Nephron (organoid): ENCODE measurements around the gene HAPLN3.

ENCODE experiments used
- H3K27ac Mint-ChIP-seq, 3 experiments: 2 replicates each; pipeline ENCODE4 v1.8.0; 2020; ENCODE audit warnings: mixed read lengths in 3 of 3, mild to moderate bottlenecking in 2 of 3, moderate library complexity in 1 of 3
- H3K27me3 Mint-ChIP-seq: 2 replicates; pipeline ENCODE4 v1.8.0; 2021; ENCODE audit warnings: low read depth, mild to moderate bottlenecking, moderate library complexity, mixed read lengths
- H3K36me3 Mint-ChIP-seq: 2 replicates; pipeline ENCODE4 v1.8.0; 2020; ENCODE audit warnings: low read depth, mixed read lengths
- H3K4me1 Mint-ChIP-seq: 2 replicates; pipeline ENCODE4 v1.8.0; 2020; ENCODE audit warnings: mixed read lengths
- H3K4me3 Mint-ChIP-seq, 3 experiments: 2 replicates each; pipeline ENCODE4 v1.8.0; 2020; ENCODE audit warnings: mild to moderate bottlenecking in 3 of 3, mixed read lengths in 3 of 3, moderate library complexity in 2 of 3
- H3K9me3 Mint-ChIP-seq: 2 replicates; pipeline ENCODE4 v1.8.0; 2020; ENCODE audit warnings: mixed read lengths
- TF ChIP-seq, protein P1 (sequence below), 3 experiments: fragments of 200-600 bp; sonication (generic); IDR thresholded peaks; one replicate each; pipeline ENCODE4 v1.5.0; 2021; ENCODE audit warnings: antibody characterized with exemption in 3 of 3; ENCODE audit not compliant: unreplicated experiment in 3 of 3

HAPLN3 gene

DNA sequence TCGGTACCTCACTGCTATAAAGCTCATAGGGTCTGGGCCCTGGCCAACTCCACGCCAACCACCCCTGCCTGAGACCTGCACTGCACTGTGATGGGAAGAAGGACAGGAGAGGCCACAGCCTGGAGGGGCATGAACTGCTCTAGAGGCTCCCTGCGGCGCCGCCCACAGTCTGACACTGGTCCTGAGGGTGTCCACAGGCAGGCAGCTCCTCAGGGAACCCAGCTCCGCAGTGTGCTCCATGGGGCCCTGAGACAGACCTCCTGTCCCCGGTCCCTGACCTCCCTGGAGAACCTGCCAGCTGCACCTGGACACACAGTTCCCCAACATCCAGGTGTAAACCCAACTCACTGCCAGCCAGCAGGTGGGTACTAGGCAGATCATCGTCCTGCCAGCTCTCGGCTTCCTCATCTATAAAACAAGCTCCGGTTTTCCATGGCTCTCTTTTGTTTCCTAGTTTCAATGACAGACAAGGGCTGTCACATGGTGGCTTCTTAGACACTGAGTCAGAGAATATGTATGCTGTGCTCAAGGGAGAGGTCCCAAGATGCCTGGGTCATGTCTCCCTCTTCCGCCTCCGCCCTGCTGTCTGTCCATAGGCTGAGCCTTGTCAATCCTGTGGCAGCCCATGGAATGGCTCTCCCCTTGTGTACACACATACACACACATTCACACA is 5.1 kb upstream of the HAPLN3 start:
- H3K27me3 Mint-ChIP-seq: peaks cover 18% of the 10 kb centered on the region
- H3K27ac Mint-ChIP-seq: no peak overlapping the region
- H3K9me3 Mint-ChIP-seq: no peaks in the 10 kb centered on the region
- peaks cover 30% of the 10 kb centered on the region for H3K36me3 Mint-ChIP-seq
- TF ChIP-seq, protein P1, sequence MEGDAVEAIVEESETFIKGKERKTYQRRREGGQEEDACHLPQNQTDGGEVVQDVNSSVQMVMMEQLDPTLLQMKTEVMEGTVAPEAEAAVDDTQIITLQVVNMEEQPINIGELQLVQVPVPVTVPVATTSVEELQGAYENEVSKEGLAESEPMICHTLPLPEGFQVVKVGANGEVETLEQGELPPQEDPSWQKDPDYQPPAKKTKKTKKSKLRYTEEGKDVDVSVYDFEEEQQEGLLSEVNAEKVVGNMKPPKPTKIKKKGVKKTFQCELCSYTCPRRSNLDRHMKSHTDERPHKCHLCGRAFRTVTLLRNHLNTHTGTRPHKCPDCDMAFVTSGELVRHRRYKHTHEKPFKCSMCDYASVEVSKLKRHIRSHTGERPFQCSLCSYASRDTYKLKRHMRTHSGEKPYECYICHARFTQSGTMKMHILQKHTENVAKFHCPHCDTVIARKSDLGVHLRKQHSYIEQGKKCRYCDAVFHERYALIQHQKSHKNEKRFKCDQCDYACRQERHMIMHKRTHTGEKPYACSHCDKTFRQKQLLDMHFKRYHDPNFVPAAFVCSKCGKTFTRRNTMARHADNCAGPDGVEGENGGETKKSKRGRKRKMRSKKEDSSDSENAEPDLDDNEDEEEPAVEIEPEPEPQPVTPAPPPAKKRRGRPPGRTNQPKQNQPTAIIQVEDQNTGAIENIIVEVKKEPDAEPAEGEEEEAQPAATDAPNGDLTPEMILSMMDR (IDR thresholded peaks at IDR 0.05; ENCODE audit: unreplicated experiment in 3 of 3): no peak
- peaks cover 35% of the 10 kb centered on the region for H3K4me1 Mint-ChIP-seq
- no peak overlapping the region for H3K4me3 Mint-ChIP-seq

DNA sequence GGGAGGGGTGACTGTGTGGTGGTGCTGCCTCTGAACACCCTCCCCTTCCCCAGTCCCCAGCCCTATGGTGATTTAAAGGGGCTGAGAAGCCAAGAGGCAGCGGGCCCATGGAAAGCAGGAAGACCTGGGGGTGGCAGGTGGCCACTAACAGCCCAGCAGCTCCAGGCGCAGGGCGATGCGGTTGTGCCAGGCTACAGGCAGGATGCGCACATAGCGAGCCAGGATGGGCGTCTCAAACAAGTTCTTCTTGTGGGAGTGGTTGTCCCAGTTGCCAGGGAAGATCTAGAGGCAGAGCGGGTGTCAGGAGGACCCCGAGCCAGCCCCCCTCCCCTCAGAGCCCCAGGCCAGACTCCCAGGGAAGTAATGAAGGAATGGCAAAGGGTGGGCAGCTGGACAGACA is 3.9 kb upstream of the HAPLN3 start:
- H3K9me3 Mint-ChIP-seq: no peaks in the 10 kb centered on the region
- TF ChIP-seq, protein P1 (IDR thresholded peaks at IDR 0.05; ENCODE audit: unreplicated experiment in 3 of 3): no peak
- H3K4me3 Mint-ChIP-seq: no peak overlapping the region
- peaks cover 24% of the 10 kb centered on the region for H3K36me3 Mint-ChIP-seq
- peaks cover 30% of the 10 kb centered on the region for H3K4me1 Mint-ChIP-seq
- H3K27me3 Mint-ChIP-seq: peaks cover 26% of the 10 kb centered on the region
- H3K27ac Mint-ChIP-seq: no peak overlapping the region

DNA sequence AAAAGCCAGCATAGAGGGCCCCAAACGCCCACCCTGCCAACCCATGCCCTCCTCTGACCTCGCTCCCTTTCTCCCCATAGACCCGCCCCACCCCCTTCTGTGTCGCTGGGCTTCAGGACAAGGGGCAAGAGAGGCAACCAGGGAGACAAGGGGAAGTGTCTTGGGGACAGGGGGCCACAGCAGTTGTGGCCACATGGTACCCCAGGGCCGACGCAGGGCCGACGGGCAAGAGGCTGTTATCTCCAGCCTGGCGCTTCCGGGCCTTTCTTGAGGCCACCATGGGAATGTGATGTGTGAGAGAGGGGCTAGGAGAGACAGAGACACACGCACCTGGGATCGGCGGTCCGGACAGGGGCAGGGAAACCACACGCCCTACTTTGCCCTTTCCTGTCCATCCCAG is 3.4 kb upstream of the HAPLN3 start:
- Mint-ChIP-seq H3K36me3 (peaks cover 20% of the 10 kb centered on the region), H3K4me1 (peaks cover 30% of the 10 kb centered on the region), H3K4me3 (no peak overlapping the region), H3K27me3 (peaks cover 31% of the 10 kb centered on the region), H3K27ac (no peak overlapping the region), H3K9me3 (no peaks in the 10 kb centered on the region)
- TF ChIP-seq, protein P1 (IDR thresholded peaks at IDR 0.05; ENCODE audit: unreplicated experiment in 3 of 3): no peak

DNA sequence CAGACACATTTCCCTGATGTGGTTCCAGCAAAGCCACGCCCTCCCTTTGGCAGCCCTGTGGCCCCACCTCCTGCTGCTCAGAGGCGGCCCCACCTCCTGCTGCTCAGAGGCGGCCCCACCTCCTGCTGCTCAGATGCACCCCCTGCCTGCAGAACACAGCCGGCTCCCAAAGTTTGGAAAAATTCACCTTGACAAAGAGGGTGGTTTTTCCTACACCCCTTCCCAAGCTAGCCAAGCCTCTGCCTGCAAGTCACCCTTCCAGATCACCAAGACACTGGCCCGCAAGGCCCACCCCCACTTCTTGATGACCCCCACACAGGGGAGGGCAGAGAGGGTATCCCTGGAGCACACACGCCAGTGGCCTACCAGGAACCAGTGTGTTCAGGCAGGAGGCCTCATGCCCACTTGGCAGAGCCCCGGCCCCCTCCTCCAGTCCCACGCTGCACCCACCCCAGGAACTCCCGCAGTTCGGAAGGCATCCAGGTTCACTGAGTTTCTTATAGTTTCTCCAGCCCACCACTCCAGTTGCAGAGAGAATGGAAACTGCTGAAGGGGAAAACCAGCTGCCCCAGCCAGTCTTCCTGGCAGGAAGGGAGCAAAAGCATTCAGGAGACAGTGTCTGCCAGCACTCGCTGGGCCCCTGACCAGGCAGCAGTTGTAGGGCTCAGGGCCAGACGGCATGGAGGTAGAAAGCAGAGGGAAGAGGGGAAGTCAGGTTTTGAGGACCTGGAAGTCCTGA is 2.3 kb upstream of the HAPLN3 start:
- H3K4me1 Mint-ChIP-seq: peaks cover 30% of the 10 kb centered on the region
- TF ChIP-seq, protein P1 (IDR thresholded peaks at IDR 0.05; ENCODE audit: unreplicated experiment in 3 of 3): peak; percentile 61 to 66 (median 63)
- peaks cover 19% of the 10 kb centered on the region for H3K36me3 Mint-ChIP-seq
- H3K4me3 Mint-ChIP-seq: peak overlapping the region in 2 of 3 experiments; percentile 35 to 47
- peaks cover 42% of the 10 kb centered on the region for H3K27me3 Mint-ChIP-seq
- H3K9me3 Mint-ChIP-seq: no peaks in the 10 kb centered on the region
- peak overlapping the region; percentile 77 to 98 (median 88) for H3K27ac Mint-ChIP-seq

DNA sequence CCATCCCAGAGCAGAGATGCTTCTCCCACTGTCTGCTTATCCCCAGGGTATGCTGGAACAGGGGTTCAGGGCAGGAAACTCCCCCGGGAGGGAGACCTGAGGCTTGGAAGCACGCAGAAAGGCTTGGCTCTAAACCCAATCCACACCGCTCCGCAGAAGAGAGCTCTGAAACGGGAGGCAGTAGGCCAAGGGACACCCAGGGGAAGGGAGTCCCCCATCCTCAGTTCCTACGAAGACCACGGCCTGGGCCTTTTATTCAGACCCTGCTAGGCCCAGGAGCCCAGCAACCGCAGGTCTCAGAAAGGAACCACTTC is 1.8 kb upstream of the HAPLN3 start:
- H3K4me1 Mint-ChIP-seq: peaks cover 30% of the 10 kb centered on the region
- H3K27ac Mint-ChIP-seq: peak overlapping the region; percentile 77 to 98 (median 88)
- H3K27me3 Mint-ChIP-seq: peaks cover 47% of the 10 kb centered on the region
- TF ChIP-seq, protein P1 (IDR thresholded peaks at IDR 0.05; ENCODE audit: unreplicated experiment in 3 of 3): no peak
- no peaks in the 10 kb centered on the region for H3K9me3 Mint-ChIP-seq
- H3K36me3 Mint-ChIP-seq: peaks cover 16% of the 10 kb centered on the region
- peak overlapping the region in 2 of 3 experiments; percentile 25 to 35 for H3K4me3 Mint-ChIP-seq
